Right lobe of liver (tissue), 4 donors: ENCODE measurements around the gene THSD8.

Source experiments
- POLR2A ChIP-seq: fragments of 450-650 bp; IDR thresholded peaks from one replicate; pipeline ENCODE4 v1.6.1; 2017; ENCODE audit warnings: antibody characterized with exemption, mild to moderate bottlenecking
- TF ChIP-seq, protein P1 (sequence below), 4 donors: fragments of 200-600 bp in 3 of 4; fragments of 450-650 bp in 1 of 4; IDR thresholded peaks; one replicate each; pipeline versions ENCODE4 v1.5.1 to v1.8.0; 2016 to 2022; ENCODE audit warnings: antibody characterized with exemption in 4 of 4, mild to moderate bottlenecking in 2 of 4
- donor health status: DM: no; HTN: no; CAD: no.
- donor health status: DM: no; HTN: no; CAD: no.
- donor health status: DM: no; HTN: yes; CAD: no.

DNA sequence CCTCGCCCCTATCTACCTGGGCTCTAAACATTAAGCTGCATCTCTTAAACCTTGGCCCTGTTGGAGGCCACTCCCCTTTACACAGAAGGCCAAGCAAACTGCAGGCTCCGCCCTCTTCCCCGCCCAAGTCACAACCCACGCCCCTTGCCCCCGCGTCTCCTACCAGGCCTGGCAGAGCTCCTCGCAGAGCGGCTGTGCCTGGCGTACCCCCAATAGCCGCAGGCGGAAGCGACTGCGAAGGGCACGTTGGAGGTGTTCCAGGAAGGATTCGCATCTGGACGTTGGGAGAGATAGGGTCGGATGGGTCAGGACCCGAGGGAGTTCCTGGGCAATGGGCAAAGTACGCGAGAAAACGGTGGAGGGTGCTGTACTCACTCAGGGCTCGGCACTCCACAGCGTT, 26.6 kb downstream of the THSD8 start:
- no peak for TF ChIP-seq POLR2A
- TF ChIP-seq, protein P1, sequence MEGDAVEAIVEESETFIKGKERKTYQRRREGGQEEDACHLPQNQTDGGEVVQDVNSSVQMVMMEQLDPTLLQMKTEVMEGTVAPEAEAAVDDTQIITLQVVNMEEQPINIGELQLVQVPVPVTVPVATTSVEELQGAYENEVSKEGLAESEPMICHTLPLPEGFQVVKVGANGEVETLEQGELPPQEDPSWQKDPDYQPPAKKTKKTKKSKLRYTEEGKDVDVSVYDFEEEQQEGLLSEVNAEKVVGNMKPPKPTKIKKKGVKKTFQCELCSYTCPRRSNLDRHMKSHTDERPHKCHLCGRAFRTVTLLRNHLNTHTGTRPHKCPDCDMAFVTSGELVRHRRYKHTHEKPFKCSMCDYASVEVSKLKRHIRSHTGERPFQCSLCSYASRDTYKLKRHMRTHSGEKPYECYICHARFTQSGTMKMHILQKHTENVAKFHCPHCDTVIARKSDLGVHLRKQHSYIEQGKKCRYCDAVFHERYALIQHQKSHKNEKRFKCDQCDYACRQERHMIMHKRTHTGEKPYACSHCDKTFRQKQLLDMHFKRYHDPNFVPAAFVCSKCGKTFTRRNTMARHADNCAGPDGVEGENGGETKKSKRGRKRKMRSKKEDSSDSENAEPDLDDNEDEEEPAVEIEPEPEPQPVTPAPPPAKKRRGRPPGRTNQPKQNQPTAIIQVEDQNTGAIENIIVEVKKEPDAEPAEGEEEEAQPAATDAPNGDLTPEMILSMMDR (IDR thresholded peaks at IDR 0.05), result no peak
